GM18502 (cell line): Measurements from ENCODE around the gene BOLL.
"Not testable (repeated sequence)": the region's sequence is repeated elsewhere in the genome, so short reads cannot be mapped to it uniquely, and the experiment has no call there.

Experiments
- ATAC-seq: cut with Tn5 transposase; IDR thresholded peaks from one replicate; pipeline ENCODE4 v1.9.1; 2021; ENCODE audit warnings: mild to moderate bottlenecking; ENCODE audit not compliant: unreplicated experiment, poor library complexity

Gene BOLL, protein sequence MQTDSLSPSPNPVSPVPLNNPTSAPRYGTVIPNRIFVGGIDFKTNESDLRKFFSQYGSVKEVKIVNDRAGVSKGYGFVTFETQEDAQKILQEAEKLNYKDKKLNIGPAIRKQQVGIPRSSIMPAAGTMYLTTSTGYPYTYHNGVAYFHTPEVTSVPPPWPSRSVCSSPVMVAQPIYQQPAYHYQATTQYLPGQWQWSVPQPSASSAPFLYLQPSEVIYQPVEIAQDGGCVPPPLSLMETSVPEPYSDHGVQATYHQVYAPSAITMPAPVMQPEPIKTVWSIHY

DNA sequence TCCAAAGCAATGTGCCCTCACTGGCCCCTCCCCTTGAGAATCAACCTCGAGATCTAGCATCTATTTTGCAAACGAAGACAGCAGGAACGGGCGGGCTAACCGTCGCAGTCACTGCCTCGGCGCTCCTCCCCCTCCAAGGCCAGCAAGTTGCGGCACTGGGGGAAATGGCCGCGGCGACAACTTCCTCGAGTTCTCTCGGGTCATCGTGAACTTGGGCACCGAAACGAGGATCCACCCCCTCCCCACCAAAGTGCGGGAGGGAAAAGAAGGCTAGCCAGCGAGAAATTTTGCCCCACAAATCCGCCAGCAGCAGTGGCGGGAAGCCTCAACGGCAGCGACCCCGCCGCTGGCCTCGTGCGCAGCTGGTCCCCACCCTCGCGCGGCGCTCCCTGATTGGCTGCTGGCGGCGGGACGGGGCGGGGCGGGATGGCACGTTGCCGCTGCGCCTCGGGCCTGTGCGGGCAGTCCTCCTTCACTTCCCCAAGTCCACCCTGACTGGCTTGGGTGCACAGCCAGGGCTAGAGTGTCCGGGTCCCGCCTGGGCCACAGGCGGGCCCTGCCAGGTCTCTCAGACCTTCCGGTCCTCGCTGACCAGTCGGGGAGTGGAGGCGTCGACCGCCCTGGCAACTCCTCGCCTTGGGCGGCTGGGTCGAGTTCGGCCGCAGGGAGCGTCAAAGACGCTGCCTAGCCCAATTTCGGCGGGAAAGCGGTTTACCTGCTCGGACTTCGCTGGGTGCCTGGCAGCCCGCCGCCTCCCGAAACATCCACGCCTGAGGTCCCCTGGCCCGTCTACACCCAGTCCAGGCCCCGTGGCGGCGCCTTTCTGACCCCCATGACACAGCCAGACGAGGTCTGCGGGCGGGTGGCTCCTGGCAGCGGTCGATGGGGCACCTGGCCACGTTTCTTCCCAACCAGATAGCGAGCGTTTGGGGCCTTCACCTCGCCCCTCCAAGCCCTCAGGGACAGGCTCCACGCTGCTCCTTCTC lies at the start of gene BOLL:
TSS of gene BOLL (minus strand) at position 364 of the 986 bp plus-strand sequence. CDS start 3,469 bp downstream, outside the sequence.
- no peak for ATAC-seq

DNA sequence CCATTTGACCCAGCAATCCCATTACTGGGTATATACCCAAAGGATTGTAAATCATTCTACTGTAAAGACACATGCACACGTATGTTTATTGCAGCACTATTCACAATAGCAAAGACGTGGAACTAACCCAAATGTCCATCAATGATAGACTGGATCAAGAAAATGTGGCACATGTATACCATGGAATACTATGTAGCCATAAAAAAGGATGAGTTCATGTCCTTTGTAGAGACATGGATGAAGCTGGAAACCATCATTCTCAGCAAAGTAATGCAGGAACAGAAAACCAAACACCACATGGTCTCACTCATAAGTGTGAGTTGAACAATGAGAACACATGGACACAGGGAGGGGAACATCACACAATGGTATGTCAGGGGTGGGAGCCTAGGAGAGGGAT lies 49.7 kb upstream of the BOLL start:
- not testable (repeated sequence) for ATAC-seq

GRCh38 chr2:197828464-197829135 lies 43.5 kb upstream of the BOLL start:
- no peak for ATAC-seq

- ATAC-seq, result no peak
Observed at GRCh38 chr2:197827618-197828017, 42.5 kb upstream of the BOLL start.

DNA sequence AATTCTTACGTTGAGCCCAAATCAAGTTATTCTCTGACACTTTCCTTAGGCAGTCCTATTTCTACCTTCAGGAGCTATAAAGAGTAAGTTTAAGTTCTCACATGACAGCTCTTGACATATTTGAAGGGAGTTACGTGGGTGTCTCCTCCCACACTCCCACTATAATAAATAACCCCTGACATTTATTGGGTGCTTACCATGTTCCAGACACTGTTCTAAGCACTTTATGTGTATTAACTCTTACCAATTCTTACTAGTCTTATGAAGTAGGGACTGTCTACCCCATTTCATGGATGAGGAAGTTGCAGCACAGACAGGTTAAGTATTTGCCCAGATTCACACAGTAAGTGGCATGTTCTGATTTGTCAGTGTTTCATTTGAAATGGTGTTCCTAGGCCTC lies 37.2 kb upstream of the BOLL start:
- ATAC-seq, result no peak

- ATAC-seq, result no peak
Observed at GRCh38 chr2:197821550-197822289, 36.6 kb upstream of the BOLL start.

DNA sequence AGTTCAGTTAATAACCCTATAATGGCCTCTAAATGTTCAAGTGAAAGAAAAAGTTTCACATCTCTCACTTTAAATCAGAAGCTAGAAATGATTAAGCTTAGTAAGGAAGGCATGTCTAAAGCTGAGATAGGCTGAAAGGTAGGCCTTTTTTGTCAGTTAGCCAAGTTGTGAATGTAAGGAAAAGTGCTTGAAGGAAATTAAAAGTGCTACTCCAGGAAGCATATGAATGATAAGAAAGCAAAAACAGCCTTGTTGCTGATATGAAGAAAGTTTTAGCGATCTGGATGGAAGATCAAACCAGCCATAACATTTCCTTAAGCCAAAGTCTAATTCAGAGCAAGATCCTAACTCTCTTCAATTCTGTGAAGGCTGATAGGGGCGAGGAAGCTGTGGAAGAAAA lies 29.4 kb upstream of the BOLL start:
- ATAC-seq, result no peak

DNA sequence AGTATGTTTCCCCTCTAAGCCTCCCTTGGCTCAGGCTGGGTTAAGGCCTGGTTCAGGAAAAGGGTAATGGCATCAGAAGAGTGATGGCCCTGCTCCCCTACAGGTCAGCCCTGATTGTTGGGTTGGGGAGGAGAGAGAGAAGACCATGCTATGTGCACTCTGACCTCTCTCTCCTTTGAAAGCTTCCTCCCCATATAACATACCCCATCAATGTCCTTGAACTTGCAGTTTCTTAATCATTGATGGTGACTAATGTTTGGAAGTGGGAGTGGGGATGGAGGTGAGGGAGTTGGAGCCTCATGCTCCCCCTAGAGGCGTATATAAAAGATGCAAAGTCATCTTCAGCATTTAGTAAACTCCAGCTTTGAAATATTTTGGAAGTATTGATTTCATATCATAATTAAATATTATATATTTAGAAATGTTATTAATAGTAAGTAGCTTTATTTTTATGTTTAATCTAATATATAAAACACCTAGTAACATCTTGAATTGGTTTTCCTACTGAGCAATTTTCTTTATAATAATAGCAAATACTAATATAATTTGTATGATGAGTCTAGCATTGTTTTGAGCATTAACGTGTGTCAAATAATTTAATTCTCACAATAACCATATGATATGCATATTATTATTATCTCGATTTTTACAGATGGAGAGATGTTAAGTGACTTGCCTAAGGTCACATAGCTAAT lies 28.1 kb upstream of the BOLL start:
- no peak for ATAC-seq

DNA sequence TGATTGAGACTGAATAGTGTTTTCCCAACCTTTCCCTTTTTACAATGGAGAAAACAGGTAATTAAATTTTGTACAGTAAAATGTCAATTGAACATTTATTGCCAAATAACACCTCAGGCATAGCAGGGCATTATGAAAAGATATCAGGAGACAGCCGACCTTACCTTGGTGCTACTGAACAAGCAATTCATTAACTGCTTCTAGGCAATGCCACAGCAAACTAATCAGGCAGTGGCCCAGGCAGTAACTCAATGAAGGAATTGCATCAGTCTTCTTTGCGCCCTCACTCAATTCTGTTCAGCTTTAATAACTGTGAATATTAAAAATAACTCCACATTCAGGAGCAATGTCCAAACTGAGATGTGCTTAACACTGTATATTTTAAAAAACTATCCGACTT lies 25.4 kb upstream of the BOLL start:
- no peak for ATAC-seq

GRCh38 chr2:197810016-197810415 lies 24.9 kb upstream of the BOLL start:
- no peak for ATAC-seq

DNA sequence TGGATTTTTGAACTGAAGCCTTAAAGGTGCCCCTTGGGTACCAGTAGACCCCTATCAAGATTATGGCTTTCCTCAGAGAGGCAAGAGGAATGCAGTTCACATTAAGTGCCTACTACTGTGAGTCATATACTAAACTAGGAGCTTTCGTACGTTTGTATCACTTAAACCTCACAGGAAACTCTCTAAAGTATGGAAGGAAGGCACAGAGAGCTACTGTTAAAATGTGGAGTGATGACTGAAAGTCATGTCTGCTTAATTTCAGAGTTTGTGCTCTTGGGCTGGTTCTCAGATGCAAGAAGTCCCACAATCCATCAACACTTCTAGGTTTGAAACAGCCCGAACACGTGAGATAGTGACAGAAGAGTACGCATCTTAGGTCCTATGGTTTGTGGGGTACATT lies 23.9 kb upstream of the BOLL start:
- no peak for ATAC-seq

DNA sequence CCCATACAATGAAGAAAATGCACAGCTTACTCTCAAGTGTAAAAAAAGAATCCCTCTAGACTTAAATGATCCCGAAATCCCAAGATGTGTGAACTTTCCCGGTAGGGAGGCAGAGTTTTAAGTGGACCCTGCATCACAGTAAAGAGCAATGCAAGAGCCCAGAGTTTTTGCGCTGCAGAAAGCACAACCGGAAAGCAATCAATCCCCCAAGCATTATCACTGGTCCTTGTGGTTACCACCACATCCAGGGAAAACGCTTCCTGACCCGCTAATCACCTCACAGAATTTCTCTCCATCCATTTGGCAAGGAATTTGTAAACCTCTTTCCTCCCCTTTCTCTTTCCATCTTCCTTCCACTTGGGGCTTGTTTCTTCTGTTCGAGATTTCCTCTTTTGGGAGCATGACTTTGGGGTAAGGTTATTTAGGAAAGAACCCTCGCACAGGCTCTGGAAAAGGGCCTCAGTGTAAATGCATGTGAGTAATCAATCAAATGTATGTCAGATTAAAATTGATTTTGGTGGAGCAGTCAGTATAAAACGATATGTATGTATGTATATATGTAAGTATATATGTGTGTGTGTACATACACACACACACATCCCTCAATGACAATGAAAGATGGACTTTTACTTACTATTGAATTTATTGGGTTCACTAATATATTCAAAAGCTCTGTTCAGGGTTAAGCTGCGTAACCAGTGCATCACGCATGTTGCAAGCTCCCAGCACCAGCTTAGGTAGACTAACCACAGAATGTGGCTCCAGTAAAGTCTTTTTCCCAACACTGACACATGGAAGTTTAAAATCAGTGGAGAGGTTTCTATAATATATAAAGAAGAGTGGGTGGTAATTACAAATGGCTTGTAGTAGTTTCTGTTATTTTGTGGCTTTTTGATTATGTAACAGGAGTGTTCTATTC lies 20.9 kb upstream of the BOLL start:
- no peak for ATAC-seq

- ATAC-seq, result peak; percentile 33
Observed at GRCh38 chr2:197804758-197805714, 19.9 kb upstream of the BOLL start.

DNA sequence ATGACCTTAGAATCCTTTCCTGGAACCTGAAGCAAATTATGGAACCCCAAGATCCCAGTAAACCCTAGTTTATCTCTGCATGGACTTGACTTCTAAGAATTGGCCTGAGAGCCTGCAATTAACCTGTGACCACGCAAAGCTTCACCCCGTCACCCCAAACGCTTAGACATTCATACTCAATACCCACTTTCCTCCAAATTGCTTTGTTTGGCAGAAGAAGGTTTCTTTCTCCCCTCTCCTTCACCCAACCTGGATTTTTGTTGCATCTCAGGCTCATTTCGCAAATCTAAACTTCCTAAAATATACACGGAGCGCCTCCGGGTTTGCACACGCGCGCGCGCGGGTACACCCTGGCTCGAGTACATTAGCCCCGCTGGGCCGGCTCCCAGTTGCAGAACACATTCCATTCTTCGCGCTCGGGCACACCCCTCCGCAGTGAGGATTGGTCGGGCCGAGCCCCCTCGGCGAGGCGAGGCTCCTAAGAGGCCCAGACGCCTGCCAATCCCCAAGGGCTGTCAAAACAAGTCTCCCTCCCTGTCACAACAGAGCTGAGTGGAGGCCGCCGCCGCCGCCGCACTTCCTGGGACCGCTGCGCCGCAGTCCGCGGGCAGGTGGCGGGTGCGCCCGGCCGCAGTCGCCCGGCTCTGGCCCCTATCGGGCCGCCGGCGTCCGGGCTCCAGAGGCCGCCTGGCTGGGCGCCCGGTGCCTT lies 19.1 kb upstream of the BOLL start, which contains the start of gene PLCL1:
TSS of gene PLCL1 (plus strand) at position 545 of the 709 bp plus-strand sequence.
- ATAC-seq, result peak; percentile 100

DNA sequence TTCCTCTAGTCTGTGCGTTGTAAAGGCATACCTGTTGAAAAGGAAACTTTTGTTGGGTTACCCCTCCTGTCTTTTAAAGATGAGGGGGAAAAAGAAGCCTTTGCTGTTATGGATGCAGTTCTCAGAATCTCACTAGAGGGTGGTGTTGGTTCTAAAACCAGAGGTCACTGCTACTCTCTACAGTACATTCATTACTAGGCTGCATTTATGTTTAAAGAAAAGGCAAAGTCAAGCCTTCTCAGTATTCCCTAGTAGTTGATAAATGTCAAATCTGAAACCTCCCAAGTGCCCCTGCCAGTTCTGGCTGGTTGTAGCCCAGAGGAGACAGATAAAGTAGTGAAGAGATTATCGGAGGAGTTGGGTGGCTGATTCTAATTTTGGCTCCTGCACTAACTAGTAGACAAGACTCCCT lies 17.9 kb upstream of the BOLL start:
- peak; percentile 40 for ATAC-seq

DNA sequence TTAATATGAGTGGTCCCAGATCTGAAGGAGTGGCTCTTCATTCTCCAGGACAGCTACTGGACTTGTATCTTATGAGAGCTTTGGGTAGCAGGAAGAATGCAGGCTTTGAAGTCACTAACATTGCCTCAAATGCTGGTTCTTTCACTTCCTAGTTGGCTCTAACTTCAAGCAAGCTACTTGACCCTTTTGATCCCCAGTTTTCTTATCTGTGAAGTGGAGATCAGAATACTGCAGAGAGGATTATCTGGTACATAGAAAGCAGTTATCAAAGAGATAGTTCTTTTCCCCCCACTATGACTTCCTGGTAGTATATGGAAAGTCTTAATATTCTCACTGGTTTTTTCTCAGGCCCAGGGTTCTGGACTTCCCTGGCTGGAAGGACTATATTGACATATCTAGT lies 15.9 kb upstream of the BOLL start:
- ATAC-seq, result no peak

- no peak for ATAC-seq
Observed at GRCh38 chr2:197800091-197800490, 15.0 kb upstream of the BOLL start.
